KBM-7 (cell line): ENCODE results near the gene OR56A5.

Source experiments
- DNase-seq: peaks from one replicate; pipeline ENCODE4 v3.0.0-alpha.2; 2015
- in situ Hi-C: fragments of 300-500 bp; cut with MboI; formaldehyde crosslinking; loops from 2 replicates; pipeline ENCODE4 v1.14.3; 2020; ENCODE audit warnings: low sequenced_read_pairs, low pct_unique_long_range_greater_than_20kb, mixed read lengths

The OR56A5 gene

GRCh38 chr11:5938603-5938965 is 29.7 kb downstream of the OR56A5 start:
- in situ Hi-C loops: no loop called here
- DNase-seq: no peak

GRCh38 chr11:5937868-5938602 is 30.3 kb downstream of the OR56A5 start:
- no peak for DNase-seq

GRCh38 chr11:5933116-5933515 is 35.2 kb downstream of the OR56A5 start:
- in situ Hi-C loops: no loop called here
- DNase-seq: no peak

More at GRCh38 chr11:5937868-5938602, 30.3 kb downstream of the OR56A5 start:
- in situ Hi-C loops: no loop called here

- DNase-seq: no peak
These were observed 35.6 kb downstream of the OR56A5 start for GRCh38 chr11:5932671-5933070.

GRCh38 chr11:5931061-5931460 is 37.2 kb downstream of the OR56A5 start:
- no peak for DNase-seq
- in situ Hi-C loops: no loop called here

More at GRCh38 chr11:5932671-5933070, 35.6 kb downstream of the OR56A5 start:
- in situ Hi-C loops: no loop called here

GRCh38 chr11:5930614-5931013 is 37.7 kb downstream of the OR56A5 start:
- in situ Hi-C loops: no loop called here

GRCh38 chr11:5929571-5930368 is 38.5 kb downstream of the OR56A5 start:
- no peak for DNase-seq
- in situ Hi-C loops: no loop called here

More at GRCh38 chr11:5930614-5931013, 37.7 kb downstream of the OR56A5 start:
- no peak for DNase-seq

- in situ Hi-C loops: no loop called here
These were observed 39.5 kb downstream of the OR56A5 start for GRCh38 chr11:5928811-5929210.

GRCh38 chr11:5928271-5928670 is 40.0 kb downstream of the OR56A5 start:
- in situ Hi-C loops: no loop called here
- no peak for DNase-seq

More at GRCh38 chr11:5928811-5929210, 39.5 kb downstream of the OR56A5 start:
- DNase-seq: no peak

GRCh38 chr11:5923794-5924193 is 44.5 kb downstream of the OR56A5 start:
- no peak for DNase-seq
- in situ Hi-C loops: no loop called here

GRCh38 chr11:5923427-5923776 is 44.9 kb downstream of the OR56A5 start:
- DNase-seq: no peak
- in situ Hi-C loops: no loop called here

GRCh38 chr11:5922749-5923426 is 45.4 kb downstream of the OR56A5 start:
- DNase-seq: no peak
- in situ Hi-C loops: no loop called here
